Neuronal stem cell (in vitro differentiated cells): Measurements from ENCODE around the gene SLC1A5.

Experiments
- DNase-seq: peaks from one replicate; pipeline ENCODE4 v3.0.0-alpha.2; 2013; ENCODE audit warnings: low spot score
- H2AFZ ChIP-seq: one replicate; pipeline ENCODE4 v1.6.1; 2013; ENCODE audit warnings: mild to moderate bottlenecking, low read length, inconsistent platforms
- H2AK5ac ChIP-seq: 2 replicates; pipeline ENCODE4 v1.6.1; 2013; ENCODE audit warnings: low read depth, mild to moderate bottlenecking, inconsistent platforms, low read length, moderate library complexity, mixed read lengths
- H2BK120ac ChIP-seq: 2 replicates; pipeline ENCODE4 v1.6.1; 2013; ENCODE audit warnings: low read depth, mild to moderate bottlenecking, inconsistent platforms, low read length, moderate library complexity, mixed read lengths
- H2BK12ac ChIP-seq: one replicate; pipeline ENCODE4 v1.6.1; 2013; ENCODE audit warnings: low read length, inconsistent platforms
- H2BK15ac ChIP-seq: 2 replicates; pipeline ENCODE4 v1.6.1; 2013; ENCODE audit warnings: mild to moderate bottlenecking, low read length, inconsistent platforms, mixed read lengths
- H2BK5ac ChIP-seq: one replicate; pipeline ENCODE4 v1.6.1; 2013; ENCODE audit warnings: inconsistent platforms, mild to moderate bottlenecking, low read length, moderate library complexity
- H3K14ac ChIP-seq: one replicate; pipeline ENCODE4 v1.6.1; 2013; ENCODE audit warnings: low read length, inconsistent platforms
- H3K18ac ChIP-seq: 2 replicates; pipeline ENCODE4 v1.6.1; 2013; ENCODE audit warnings: low read length, inconsistent platforms
- H3K23ac ChIP-seq: 2 replicates; pipeline ENCODE4 v1.6.1; 2013; ENCODE audit warnings: low read depth, mild to moderate bottlenecking, mixed read lengths, low read length, inconsistent platforms; ENCODE audit not compliant: poor library complexity
- H3K27ac ChIP-seq: replicated peaks from 3 replicates; pipeline ENCODE4 v1.5.1; 2013; ENCODE audit warnings: low read length, inconsistent platforms
- H3K27me3 ChIP-seq, 3 experiments: 2 replicates each; pipeline ENCODE4 v1.6.1; 2013; ENCODE audit warnings: low read length in 3 of 3, mild to moderate bottlenecking in 2 of 3, inconsistent platforms in 1 of 3, low read depth in 1 of 3, mixed read lengths in 1 of 3, moderate library complexity in 1 of 3; ENCODE audit not compliant: control insufficient read depth in 3 of 3, insufficient read depth in 3 of 3
- H3K36me3 ChIP-seq, 2 donors: replicated peaks in 1 of 2; 2 replicates each; pipeline ENCODE4 v1.6.1; 2013; ENCODE audit warnings: low read length in 2 of 2; ENCODE audit not compliant: control insufficient read depth in 2 of 2, insufficient read depth in 2 of 2
- H3K4ac ChIP-seq: 2 replicates; pipeline ENCODE4 v1.6.1; 2013; ENCODE audit warnings: inconsistent platforms, mild to moderate bottlenecking, low read length, moderate library complexity
- H3K4me1 ChIP-seq, 2 donors: 1 replicate in 1 of 2; 2 replicates in 1 of 2; pipeline ENCODE4 v1.6.1; 2013; ENCODE audit warnings: low read length in 2 of 2, low read depth in 1 of 2; ENCODE audit not compliant: control insufficient read depth in 2 of 2, insufficient read depth in 1 of 2
- H3K4me2 ChIP-seq: one replicate; pipeline ENCODE4 v1.6.1; 2013; ENCODE audit warnings: mild to moderate bottlenecking, low read length, inconsistent platforms; ENCODE audit not compliant: insufficient read depth, poor library complexity, severe bottlenecking
- H3K4me3 ChIP-seq, 2 donors: 2 replicates each; pipeline ENCODE4 v1.5.1; 2013; ENCODE audit warnings: low read length in 2 of 2, mild to moderate bottlenecking in 2 of 2, inconsistent platforms in 1 of 2, moderate library complexity in 1 of 2
- H3K79me1 ChIP-seq: one replicate; pipeline ENCODE4 v1.6.1; 2013; ENCODE audit warnings: low read depth, mild to moderate bottlenecking, inconsistent platforms, low read length, moderate library complexity
- H3K9ac ChIP-seq: one replicate; pipeline ENCODE4 v1.6.1; 2013; ENCODE audit warnings: mild to moderate bottlenecking, low read depth, low read length, inconsistent platforms; ENCODE audit not compliant: poor library complexity
- H3K9me3 ChIP-seq, 2 donors: replicated peaks in 1 of 2; 2 replicates each; pipeline versions ENCODE3 to v1.6.1; 2013; ENCODE audit warnings: low read length in 2 of 2, mild to moderate bottlenecking in 2 of 2, inconsistent platforms in 1 of 2, low read depth in 1 of 2, mixed read lengths in 1 of 2, moderate library complexity in 1 of 2; ENCODE audit not compliant: control insufficient read depth in 2 of 2, insufficient read depth in 1 of 2
- H4K8ac ChIP-seq: one replicate; pipeline ENCODE4 v1.6.1; 2013; ENCODE audit warnings: low read depth, mild to moderate bottlenecking, inconsistent platforms, low read length, moderate library complexity
- H4K91ac ChIP-seq: one replicate; pipeline ENCODE4 v1.6.1; 2013; ENCODE audit warnings: low read length, low read depth, mild to moderate bottlenecking, inconsistent platforms; ENCODE audit not compliant: poor library complexity
- WGBS, 2 donors: extraction: QIAGEN DNeasy Blood & Tissue Kit; methylation state at CpG; one replicate each; pipeline ENCODE4 v1.1.7; 2013; ENCODE audit warnings: missing lambda C conversion rate in 2 of 2, mixed read lengths in 1 of 2; ENCODE audit not compliant: insufficient read length in 2 of 2, insufficient replicate concordance in 1 of 2; ENCODE audit errors: extremely low coverage in 2 of 2; 5-methylcytosine and 5-hydroxymethylcytosine counted together

Gene SLC1A5

GRCh38 chr19:46732966-46733689, 55.3 kb downstream of the SLC1A5 start:
- Histone ChIP-seq H2BK15ac (no peak overlapping the region), H2BK120ac (no peak overlapping the region)

DNA sequence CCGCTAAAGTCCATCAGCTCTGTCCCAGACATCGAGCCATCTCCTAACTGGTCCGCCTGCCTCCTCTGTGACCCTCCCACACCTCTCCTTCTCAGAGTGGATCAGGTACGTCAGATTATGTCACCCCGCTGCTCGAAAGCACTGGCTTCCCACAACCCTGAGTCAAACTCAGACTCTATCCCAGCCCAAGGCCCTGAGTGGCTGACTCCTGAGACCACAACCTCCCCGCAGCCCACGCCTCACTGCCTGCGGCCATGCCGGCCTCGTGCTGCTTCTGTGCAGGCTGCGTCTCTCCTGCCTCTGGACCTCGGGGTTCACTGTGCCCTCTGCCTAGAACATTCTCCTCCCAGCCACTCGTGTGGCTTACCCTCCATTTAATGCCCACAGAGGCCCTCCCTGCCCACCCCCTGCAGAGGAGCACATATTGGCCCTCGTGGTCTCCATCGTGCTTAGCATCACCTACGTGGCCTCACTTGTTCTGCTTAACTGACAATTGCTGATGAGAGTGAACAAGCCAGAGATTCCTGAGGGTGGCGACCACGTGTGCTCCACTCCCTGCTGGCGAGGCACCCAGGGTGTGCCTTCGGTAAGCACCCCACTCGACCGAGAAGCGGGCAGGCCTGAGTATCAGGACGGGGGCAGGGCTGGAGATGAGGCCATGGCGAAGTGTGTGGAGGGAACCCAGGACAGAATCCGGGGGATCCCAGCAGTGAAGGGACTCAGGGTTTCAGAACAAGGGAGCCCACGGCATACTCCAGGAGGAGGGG, 56.0 kb downstream of the SLC1A5 start:
- no CpG with 5 or more reads among the region's 28 CpGs for WGBS, 2 donors
- Histone ChIP-seq H2AFZ (no peak overlapping the region), H2BK5ac (no peak overlapping the region), H3K9me3 (peaks cover 0 to 2% of the 10 kb centered on the region in 2 donors), H3K18ac (no peak overlapping the region), H3K4ac (no peak overlapping the region), H2AK5ac (no peak overlapping the region), H3K4me1 (peaks cover 0 to 3% of the 10 kb centered on the region in 2 donors), H3K9ac (peak overlapping the region; percentile 54), H3K14ac (no peak overlapping the region), H3K27me3 (no peaks in the 10 kb centered on the region), H2BK12ac (no peak overlapping the region), H3K4me3 (no peak overlapping the region), H3K4me2 (no peak overlapping the region), H3K79me1 (peaks cover 23% of the 10 kb centered on the region), H3K23ac (peak overlapping the region; percentile 11), H3K36me3 (peaks cover 71 to 95% of the 10 kb centered on the region in 2 donors), H4K8ac (peak overlapping the region; percentile 1), H2BK120ac (no peak overlapping the region), H4K91ac (no peak overlapping the region), H2BK15ac (no peak overlapping the region), H3K27ac (no peak overlapping the region)
- DNase-seq, result no peak

More at GRCh38 chr19:46732966-46733689, 55.3 kb downstream of the SLC1A5 start:
- H2AFZ ChIP-seq, result no peak overlapping the region
- DNase-seq, result no peak
- H3K4me1 ChIP-seq, result peaks cover 0 to 3% of the 10 kb centered on the region in 2 donors
- H2AK5ac ChIP-seq, result no peak overlapping the region
- no peak overlapping the region for H2BK12ac ChIP-seq
- no peak overlapping the region for H4K91ac ChIP-seq
- H3K36me3 ChIP-seq, result peaks cover 65 to 95% of the 10 kb centered on the region in 2 donors
- H3K4ac ChIP-seq, result no peak overlapping the region
- H3K27me3 ChIP-seq, result no peaks in the 10 kb centered on the region
- H3K23ac ChIP-seq, result peak overlapping the region; percentile 11
- no CpG with 5 or more reads among the region's 23 CpGs for WGBS, 2 donors
- no peak overlapping the region for H2BK5ac ChIP-seq
- H3K9me3 ChIP-seq, result peaks cover 0 to 2% of the 10 kb centered on the region in 2 donors
- H3K18ac ChIP-seq, result no peak overlapping the region
- H3K79me1 ChIP-seq, result peaks cover 17% of the 10 kb centered on the region
- no peak overlapping the region for H4K8ac ChIP-seq
- H3K4me2 ChIP-seq, result no peak overlapping the region
- no peak overlapping the region for H3K9ac ChIP-seq
- peak overlapping the region in 1 of 2 donors; percentile 36 for H3K4me3 ChIP-seq
- H3K14ac ChIP-seq, result no peak overlapping the region
- H3K27ac ChIP-seq, result no peak overlapping the region

- H3K4me1 ChIP-seq, result peaks cover 0 to under 1% of the 10 kb centered on the region in 2 donors
- no CpG with 5 or more reads among the region's 14 CpGs for WGBS, 2 donors
Measured at GRCh38 chr19:46731584-46731983, 56.8 kb downstream of the SLC1A5 start.

GRCh38 chr19:46731007-46731501, 57.3 kb downstream of the SLC1A5 start:
- no peak overlapping the region for H2AK5ac ChIP-seq
- H2BK120ac ChIP-seq, result no peak overlapping the region
- DNase-seq, result no peak
- peak overlapping the region; percentile 15 for H3K9ac ChIP-seq
- no CpG with 5 or more reads among the region's 14 CpGs for WGBS, 2 donors
- H3K4me2 ChIP-seq, result no peak overlapping the region
- no peak overlapping the region for H4K8ac ChIP-seq
- peak overlapping the region; percentile 23 for H3K14ac ChIP-seq
- no peak overlapping the region for H4K91ac ChIP-seq
- H3K18ac ChIP-seq, result no peak overlapping the region
- H2BK12ac ChIP-seq, result no peak overlapping the region
- H3K4me3 ChIP-seq, result no peak overlapping the region
- no peak overlapping the region for H3K4ac ChIP-seq
- H3K79me1 ChIP-seq, result peaks cover 23% of the 10 kb centered on the region
- no peak overlapping the region for H2BK5ac ChIP-seq
- H3K4me1 ChIP-seq, result no peaks in the 10 kb centered on the region
- peak overlapping the region; percentile 28 for H3K23ac ChIP-seq
- peaks cover 76 to 95% of the 10 kb centered on the region in 2 donors for H3K36me3 ChIP-seq
- peaks cover 0 to 2% of the 10 kb centered on the region in 2 donors for H3K9me3 ChIP-seq
- no peak overlapping the region for H3K27ac ChIP-seq
- H2BK15ac ChIP-seq, result no peak overlapping the region
- no peak overlapping the region for H2AFZ ChIP-seq
- H3K27me3 ChIP-seq, result no peaks in the 10 kb centered on the region

More at GRCh38 chr19:46731584-46731983, 56.8 kb downstream of the SLC1A5 start:
- no peak overlapping the region for H3K18ac ChIP-seq
- peak overlapping the region; percentile 23 for H3K14ac ChIP-seq
- H2BK120ac ChIP-seq, result no peak overlapping the region
- no peak overlapping the region for H3K4me3 ChIP-seq
- H2BK5ac ChIP-seq, result no peak overlapping the region
- peak overlapping the region; percentile 15 for H3K9ac ChIP-seq
- no peak overlapping the region for H2AFZ ChIP-seq
- H3K23ac ChIP-seq, result peak overlapping the region; percentile 28
- H3K27ac ChIP-seq, result no peak overlapping the region
- H3K9me3 ChIP-seq, result peaks cover 0 to 2% of the 10 kb centered on the region in 2 donors
- no peak overlapping the region for H2AK5ac ChIP-seq
- no peak overlapping the region for H3K4ac ChIP-seq
- peaks cover 23% of the 10 kb centered on the region for H3K79me1 ChIP-seq
- no peak overlapping the region for H2BK12ac ChIP-seq
- no peak overlapping the region for H4K91ac ChIP-seq
- DNase-seq, result no peak
- no peaks in the 10 kb centered on the region for H3K27me3 ChIP-seq
- peaks cover 71 to 95% of the 10 kb centered on the region in 2 donors for H3K36me3 ChIP-seq
- no peak overlapping the region for H3K4me2 ChIP-seq
- H4K8ac ChIP-seq, result no peak overlapping the region
- no peak overlapping the region for H2BK15ac ChIP-seq
